Stimulated activated CD8-positive, alpha-beta memory T cell treated with anti-CD3 and anti-CD28 coated beads, Interleukin-12 subunit alpha, Interleukin-12 subunit beta, amount 100 ng/mL, for 24 hours (primary cell): ENCODE measurements around the gene P3H3.

Source experiments
- DNase-seq: peaks from one replicate; pipeline ENCODE4 v3.0.0-alpha.2; 2020; ENCODE audit errors: extremely low read depth

Gene P3H3

GRCh38 chr12:6827982-6828780 lies at the start of gene P3H3:
Gene P3H3 (plus strand): TSS chr12:6828407. CDS start chr12:6828441, 34 bp downstream.
- DNase-seq: no peak

DNA sequence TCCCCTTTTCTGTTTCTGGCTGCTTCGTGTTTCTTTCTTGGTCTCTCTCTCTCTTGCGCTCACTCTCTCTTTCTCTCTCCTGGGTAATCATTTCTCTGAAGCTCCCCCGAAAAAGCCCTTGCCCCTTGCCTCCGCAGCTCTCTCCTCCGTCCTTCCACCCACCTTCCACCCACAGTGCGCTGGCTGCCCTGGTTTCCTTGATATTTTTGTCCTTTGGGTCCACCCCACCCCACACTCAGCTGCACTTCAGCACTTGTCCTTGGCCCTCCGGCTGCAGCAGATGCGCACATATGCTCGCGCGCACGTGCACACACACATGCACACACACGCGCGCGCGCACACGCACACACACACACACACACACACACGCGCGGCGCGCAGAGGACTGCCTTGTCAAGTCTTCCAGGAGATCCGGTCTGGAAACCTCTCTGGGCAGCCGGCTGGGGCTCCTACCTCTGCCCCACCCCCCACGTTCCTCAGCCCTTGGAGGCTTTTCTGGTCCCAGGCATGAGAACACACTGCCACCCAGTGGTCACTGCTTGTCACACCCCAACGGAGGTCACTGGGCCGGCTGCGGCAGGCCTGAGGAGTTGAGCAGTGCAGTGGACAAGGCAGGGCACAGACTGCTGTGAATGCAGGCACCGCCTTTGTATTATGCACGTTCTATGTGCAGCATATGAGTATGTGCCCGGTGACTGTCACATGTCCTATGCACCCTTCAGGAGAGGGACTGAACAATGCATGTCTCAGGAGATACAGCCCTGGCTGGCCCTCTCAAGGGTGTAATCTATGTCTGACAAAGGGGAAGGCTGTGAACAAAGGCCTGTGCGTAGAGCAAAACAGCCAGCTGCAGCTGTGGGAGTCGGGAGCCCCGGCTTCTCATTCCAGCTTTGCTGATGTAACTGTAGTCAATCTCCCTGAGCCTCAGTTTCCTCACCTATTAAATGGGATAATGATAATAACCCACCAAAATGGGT lies 49.3 kb upstream of the P3H3 start:
- peak; percentile 80 for DNase-seq

GRCh38 chr12:6779708-6780432 lies 48.3 kb upstream of the P3H3 start:
- no peak for DNase-seq

DNA sequence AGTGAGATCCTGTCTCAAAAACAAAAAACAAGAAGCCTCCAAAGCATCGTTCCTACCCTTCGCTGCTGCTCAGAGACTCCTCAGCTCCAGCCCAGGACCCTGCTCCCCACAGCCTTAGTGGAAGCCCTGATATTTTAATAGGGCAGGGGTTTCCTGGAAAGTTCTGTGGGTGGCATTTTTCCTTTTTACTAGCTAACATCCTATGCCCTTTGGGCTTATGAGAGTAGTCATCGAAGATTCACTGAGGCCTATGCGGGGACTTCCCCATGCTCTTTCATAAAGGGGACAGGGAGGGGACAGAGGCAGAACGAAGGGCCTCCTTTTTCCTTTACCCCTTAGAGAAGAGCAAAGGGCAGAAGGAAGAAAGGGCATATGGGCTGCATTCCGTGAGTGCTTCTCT lies 47.6 kb upstream of the P3H3 start:
- DNase-seq: no peak

- DNase-seq: no peak
Observed at GRCh38 chr12:6782119-6782518, 46.1 kb upstream of the P3H3 start.

GRCh38 chr12:6782850-6783566 lies 45.2 kb upstream of the P3H3 start:
- DNase-seq: no peak

DNA sequence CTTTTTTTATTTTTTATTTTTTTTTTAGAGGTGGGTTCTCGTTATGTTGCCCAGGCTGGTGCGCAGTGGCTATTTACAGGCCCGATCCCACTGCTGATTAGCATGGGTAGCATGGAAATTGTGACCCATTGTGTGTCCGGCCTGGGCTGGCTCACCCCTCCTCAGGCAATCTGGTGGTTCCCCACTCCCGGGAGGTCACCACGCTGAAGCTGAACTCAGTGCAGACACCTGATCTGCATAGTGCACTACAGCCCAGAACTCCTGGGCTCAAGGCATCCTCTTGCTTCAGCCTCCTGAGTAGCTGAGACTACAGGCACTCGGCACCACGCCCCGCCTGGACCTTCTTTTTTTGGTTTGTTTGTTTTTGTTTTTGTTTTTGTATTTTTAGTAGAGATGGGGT lies 44.4 kb upstream of the P3H3 start:
- DNase-seq: no peak

DNA sequence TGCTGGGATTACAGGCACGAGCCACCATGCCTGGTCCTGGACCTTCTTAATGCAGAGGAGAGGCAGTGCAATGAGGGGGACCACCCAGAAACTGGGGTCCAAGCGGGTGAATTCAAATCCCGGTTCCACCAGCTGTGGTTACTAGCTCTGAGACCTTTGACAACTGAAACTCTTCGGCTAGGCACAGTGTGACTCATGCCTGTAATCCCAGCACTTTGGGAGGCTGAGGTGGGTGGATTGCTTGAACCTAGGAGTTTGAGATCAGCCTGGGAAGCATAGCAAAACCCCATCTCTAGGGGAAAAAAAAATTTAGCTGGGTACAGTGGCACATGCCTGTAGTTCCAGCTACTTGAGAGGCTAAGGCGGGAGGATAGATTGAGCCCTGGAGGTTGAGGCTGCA lies 43.9 kb upstream of the P3H3 start:
- DNase-seq: no peak

- DNase-seq: no peak
Observed at GRCh38 chr12:6784761-6785160, 43.4 kb upstream of the P3H3 start.

GRCh38 chr12:6786416-6787094 lies 41.7 kb upstream of the P3H3 start:
- DNase-seq: no peak

- no peak for DNase-seq
Observed at GRCh38 chr12:6787309-6787708, 40.9 kb upstream of the P3H3 start.

GRCh38 chr12:6788972-6789924 lies 39.0 kb upstream of the P3H3 start, which contains the start of gene CD4:
Gene CD4 (plus strand): TSS chr12:6789528. CDS start chr12:6800139, 10,611 bp downstream.
- DNase-seq: no peak

DNA sequence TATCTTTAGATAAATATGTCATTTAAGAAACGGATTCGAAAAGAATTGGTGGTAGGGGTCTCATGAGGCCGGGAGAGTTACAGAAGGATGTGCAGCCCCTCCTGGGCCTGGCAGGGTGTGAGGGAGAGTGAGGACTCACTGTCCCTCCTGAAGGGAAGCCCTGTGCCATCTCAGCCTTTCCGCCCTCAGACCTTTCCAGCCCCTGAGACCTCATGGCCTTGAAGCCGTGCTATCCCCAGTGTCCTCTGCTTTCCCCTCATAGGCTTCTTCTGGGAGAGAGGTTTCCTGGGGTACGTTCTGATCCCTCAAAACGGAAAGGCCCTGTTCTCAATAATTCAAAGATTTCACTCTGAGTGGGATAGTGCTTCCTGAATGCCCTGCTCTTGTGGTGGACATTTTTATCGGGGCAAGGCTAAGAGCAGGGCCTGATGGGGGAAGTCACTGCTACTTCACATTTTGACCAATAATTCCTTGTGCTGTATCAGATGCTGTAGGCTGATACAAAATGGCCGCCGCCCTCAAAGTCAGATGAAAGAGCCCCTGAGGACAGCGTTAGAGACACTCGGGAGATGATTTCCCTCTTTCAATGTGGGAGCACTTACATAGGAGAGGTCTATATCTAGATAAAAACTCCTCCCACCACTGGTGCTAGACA lies 37.6 kb upstream of the P3H3 start:
- no peak for DNase-seq

DNA sequence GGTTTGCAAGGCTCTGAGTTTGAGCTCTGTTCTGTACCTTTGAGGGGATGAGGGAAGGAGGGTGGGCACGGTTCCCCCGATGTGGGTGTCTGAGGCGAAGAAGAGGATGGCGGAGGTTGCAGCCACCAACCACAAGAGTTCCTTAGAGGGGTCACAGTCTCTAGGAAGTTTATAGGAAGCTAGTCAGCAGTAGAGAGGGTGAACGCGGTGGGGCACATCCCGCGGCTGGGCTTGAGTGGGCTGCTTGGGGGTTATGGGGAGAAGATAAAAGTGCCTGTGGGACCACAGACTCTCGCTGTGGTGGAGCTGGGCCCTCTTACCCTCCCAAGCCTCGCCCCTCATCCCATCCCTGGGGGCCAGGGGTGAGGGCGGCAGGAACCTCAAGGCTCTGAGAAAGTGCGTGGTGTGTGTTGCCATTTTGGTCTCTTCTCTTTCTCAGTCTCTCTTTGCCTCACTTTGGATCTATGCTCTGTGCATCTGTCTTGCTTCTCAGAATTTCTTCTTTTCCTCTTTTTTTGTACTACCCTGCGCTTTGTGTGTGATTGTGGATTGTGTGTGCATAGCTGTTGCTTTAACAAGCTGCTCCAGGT lies 36.2 kb upstream of the P3H3 start:
- no peak for DNase-seq

- DNase-seq: no peak
Observed at GRCh38 chr12:6792522-6793201, 35.5 kb upstream of the P3H3 start.

DNA sequence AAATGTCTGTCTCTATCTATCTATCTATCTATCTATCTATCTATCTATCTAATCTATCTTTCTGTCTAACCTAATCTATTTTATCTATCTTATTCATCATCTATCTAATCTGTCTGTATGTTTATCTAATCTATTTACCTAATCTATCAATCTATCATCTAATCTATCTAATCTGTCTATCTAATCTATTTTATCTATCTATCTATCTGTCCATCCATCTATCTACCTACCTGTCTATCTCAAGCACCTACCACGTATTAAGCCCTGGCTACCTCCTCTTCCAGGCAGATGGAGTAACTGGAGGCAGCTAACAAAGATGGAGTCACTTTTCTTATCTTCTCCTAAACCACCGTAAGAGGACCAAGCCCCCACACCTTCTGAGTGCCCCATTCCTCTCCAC lies 33.1 kb upstream of the P3H3 start:
- DNase-seq: no peak

GRCh38 chr12:6796576-6796975 lies 31.6 kb upstream of the P3H3 start:
- DNase-seq: no peak

GRCh38 chr12:6799147-6799546 lies 29.1 kb upstream of the P3H3 start:
- DNase-seq: no peak
